Measurements from ENCODE around the gene PHF1.

PHF1 gene

GRCh38 chr6:33458676-33459075 is 47.9 kb downstream of the PHF1 start:
- H3K9ac ChIP-seq (ENCODE audit: low read length) = no peak overlapping the region
- no peak overlapping the region for H3K4me2 ChIP-seq (ENCODE audit: low read length)
- no peaks in the 10 kb centered on the region for H4K20me1 ChIP-seq (ENCODE audit: insufficient read depth, low read length)
- H3K36me3 ChIP-seq (replicated peaks; ENCODE audit: low read depth, low read length) = peaks cover 5% of the 10 kb centered on the region
- H3K9me3 ChIP-seq (ENCODE audit: insufficient read depth, low read length) = no peaks in the 10 kb centered on the region
- no peaks in the 10 kb centered on the region for H3K27me3 ChIP-seq (ENCODE audit: low read depth, low read length)
- no peak overlapping the region for H2AFZ ChIP-seq (ENCODE audit: low read depth, low read length)
- H3K4me1 ChIP-seq (ENCODE audit: low read length) = peaks cover 6% of the 10 kb centered on the region; the same call in 1 of the 2 replicates
- peaks cover 14% of the 10 kb centered on the region for H3K79me2 ChIP-seq (ENCODE audit: low read length)
- no peak for TF ChIP-seq CTCF (IDR thresholded peaks at IDR 0.05; ENCODE audit: low read depth, low read length)
- no peak for TF ChIP-seq EZH2phosphoT487 (IDR thresholded peaks at IDR 0.05; ENCODE audit: low read depth)
- H3K4me3 ChIP-seq (ENCODE audit: low read length) = no peak overlapping the region
- no peak overlapping the region for H3K27ac ChIP-seq (ENCODE audit: low read length)

GRCh38 chr6:33459226-33459625 is 48.4 kb downstream of the PHF1 start:
- Histone ChIP-seq H4K20me1 (ENCODE audit: insufficient read depth, low read length) (no peaks in the 10 kb centered on the region), H3K79me2 (ENCODE audit: low read length) (peaks cover 10% of the 10 kb centered on the region; the same call in 1 of the 2 replicates), H3K36me3 (replicated peaks; ENCODE audit: low read depth, low read length) (peaks cover 5% of the 10 kb centered on the region), H3K27ac (ENCODE audit: low read length) (no peak overlapping the region), H3K4me1 (ENCODE audit: low read length) (peaks cover 6% of the 10 kb centered on the region; the same call in 1 of the 2 replicates), H2AFZ (ENCODE audit: low read depth, low read length) (no peak overlapping the region), H3K4me2 (ENCODE audit: low read length) (no peak overlapping the region), H3K9ac (ENCODE audit: low read length) (no peak overlapping the region), H3K4me3 (ENCODE audit: low read length) (no peak overlapping the region), H3K9me3 (ENCODE audit: insufficient read depth, low read length) (no peaks in the 10 kb centered on the region), H3K27me3 (ENCODE audit: low read depth, low read length) (no peaks in the 10 kb centered on the region)
- no peak for TF ChIP-seq CTCF (IDR thresholded peaks at IDR 0.05; ENCODE audit: low read depth, low read length)
- no peak for TF ChIP-seq EZH2phosphoT487 (IDR thresholded peaks at IDR 0.05; ENCODE audit: low read depth)

All from OCI-LY3 (cell line).